ENCODE results near the gene PCSK6.
"Not testable (repeated sequence)": the region's sequence is repeated elsewhere in the genome, so short reads cannot be mapped to it uniquely, and the experiment has no call there.

Gene PCSK6

DNA sequence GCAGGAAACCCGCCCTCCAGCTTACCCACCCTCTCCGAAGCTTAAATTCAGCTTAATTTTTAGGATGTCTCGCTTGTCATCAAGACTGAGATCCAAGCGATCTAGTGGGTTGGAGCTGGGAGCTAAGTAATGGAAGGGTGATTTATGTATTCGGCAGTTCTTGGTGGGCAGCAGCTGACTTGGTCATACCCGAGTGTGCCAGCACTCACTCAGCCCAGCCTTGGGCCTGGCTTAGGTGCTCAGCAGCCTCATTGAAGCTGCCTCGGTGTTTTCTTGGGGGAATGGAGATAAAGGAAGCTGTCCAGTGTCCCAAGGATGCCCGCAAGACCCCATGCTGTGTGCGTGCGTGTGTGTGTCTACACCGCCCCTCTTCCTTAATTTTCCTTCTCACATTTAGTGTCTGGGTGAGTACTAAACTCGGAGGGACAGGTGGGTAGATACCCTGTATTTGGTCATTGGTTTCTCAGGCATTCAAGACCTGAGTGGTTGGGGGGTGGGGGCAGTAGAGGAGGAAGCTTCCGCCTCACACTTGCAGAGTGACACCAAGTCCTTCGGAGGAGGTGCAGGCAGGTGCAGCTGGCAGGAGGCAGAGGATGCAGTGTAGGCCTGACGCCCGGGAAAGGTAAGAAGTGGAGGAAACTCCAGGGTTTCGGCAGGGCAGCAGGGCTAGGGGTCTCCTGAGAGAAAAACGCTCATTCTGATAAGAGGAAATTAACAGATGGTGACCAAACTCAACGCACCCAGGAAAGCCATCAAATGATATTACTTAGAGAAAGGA, 92.8 kb downstream of the PCSK6 start:
- no peak for DNase-seq

DNA sequence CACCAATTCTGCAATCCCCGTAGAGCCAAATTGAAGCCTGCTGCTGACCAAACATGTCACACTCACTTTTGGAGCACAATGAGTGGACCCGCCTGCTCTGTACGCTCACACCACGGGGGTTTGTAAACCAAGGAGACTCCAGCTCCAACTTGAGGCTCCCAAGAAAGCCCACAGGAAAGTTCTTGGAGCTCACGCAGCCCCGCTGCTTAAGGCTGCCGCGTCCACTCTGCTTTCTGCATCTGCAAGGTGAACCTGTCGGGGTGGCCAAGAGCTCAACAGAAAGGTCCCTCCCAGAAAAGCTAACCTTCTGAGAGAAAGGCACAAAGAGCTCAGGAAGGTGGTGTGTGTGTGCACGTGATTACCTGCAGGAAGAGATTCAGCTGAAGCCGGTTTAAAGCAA, 94.9 kb downstream of the PCSK6 start:
- no peak for DNase-seq

DNA sequence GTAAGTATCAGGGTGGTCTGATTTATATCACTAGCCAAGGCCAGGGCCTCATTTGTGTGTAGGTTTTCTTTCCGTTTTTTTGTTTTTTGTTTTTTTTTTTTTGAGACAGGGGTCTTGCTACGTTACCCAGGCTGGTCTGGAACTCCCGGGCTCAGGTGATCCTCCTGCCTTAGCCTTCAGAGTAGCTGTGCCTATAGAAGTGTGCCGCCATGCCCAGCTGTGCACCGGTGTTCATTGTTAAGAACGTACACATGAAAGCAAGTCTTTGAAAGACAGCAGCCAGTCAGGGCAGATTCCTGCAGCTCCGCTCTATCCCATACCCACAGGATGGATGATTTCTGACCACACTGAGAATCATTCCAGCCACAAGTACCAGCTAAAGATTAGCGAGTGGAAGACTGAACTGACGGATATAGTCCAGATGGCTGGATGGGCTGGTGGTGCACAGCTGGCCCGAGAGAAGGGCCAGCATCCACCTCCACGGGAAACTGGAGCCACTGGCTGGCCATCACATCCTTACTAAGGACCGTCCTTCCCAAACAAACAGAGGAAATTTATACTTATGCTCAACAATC, 95.4 kb downstream of the PCSK6 start:
- no peak for DNase-seq

DNA sequence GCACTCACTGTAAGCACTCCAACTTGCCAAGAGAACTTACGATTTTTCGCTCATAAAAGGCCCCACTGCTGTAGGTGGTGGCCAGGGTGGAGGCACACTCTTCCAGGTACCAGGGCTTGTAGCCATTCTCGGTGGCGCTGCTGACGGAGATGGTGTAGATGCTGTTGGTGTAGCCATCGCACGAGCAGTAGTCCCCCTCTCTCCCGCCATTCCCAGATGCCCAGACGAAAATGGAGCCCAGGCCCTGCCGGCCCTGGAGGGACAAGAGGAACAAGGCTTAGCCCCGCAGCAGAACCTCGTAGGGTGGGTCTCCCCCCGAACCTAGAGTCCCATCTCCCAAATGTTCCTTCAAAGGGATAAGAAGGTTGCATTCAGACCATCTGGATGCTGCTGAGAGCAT, 96.3 kb downstream of the PCSK6 start:
- no peak for DNase-seq

DNA sequence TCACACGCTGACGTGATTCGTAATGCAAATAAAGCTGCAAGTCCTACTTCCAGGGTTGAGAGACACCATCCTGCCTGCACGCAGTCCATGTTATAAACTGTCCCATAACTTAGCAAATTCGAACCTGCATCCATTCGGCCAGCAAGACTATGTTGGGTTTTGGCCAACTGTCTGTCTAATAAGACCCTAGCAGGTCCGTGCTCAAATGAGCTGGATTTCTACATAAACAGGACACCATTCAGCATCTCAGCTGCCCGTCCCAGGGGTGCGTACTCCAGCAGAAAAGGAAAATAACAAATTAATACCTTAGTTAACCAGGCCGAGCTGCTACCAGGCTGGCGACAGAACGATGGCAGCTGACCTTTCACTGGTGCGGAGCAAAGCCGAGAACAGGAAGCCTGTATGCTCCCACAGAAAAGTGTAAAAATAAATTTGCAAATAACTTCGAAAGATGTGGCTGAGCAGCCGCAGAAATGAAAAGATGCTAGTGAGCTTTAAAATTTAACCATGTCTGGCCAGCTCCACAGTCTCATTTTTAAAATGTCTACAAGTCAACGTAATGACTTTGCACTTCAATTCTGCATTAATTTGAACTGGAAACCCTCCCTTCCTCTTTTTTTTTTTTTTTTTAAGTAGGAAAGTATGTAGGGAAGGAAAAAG, 97.4 kb downstream of the PCSK6 start:
- DNase-seq = no peak

DNA sequence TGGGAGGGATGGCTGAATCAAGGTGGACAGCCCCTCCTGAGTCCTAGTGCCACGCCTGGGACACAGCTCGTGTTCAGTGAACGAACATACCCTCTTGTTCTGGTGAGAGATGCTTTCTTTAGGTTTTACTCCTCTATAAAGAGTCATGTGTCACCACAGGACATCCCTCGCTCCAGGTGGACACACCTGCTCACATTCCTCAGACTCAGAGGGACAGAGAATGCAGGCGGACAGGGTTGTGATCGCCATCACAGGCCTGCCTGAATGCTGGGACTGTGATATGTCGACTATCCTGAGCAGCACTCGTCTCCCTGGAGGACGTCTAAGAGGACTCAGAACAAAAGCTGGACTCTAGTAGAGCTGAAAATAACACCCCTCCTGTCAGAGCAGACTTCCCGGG, 98.1 kb downstream of the PCSK6 start:
- DNase-seq = no peak

DNA sequence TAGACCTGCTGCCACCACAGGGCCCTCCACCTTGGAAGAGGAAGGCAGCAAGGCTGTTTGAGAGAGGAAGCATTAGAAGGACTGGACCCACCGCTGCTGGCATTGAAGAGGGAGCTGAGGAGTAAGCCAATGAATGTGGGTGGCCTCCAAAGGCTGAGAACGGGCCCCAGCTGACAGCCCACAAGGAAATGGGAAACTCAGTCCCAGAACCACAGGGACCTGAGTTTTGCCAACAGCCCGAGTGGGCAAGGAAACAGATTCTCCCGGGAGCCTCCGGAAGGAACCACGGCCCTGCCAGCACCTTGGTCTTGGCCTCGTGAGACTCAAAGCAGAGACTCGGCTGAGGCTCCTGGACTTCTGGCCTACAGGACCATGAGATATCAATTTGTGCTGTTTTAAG, 99.0 kb downstream of the PCSK6 start:
- DNase-seq = no peak

DNA sequence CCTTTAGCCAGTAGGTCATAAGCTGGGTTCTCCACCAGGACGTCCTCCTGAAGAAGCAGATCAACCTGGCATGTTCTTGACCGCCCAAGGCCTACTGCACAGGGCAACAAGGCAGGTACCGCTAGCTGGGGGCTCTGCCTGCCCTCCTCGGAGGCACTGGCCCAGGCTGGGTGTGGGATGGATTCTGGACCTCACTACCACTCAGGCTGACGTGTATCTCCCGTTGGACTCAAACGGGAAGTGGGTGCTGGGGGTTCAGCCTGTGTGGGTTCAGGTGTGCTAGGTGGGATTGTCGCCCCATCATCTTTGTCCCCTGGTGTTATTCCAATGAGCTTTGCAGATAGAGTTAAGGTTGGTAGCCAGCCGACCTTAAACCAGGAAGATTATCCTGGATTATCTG, 99.4 kb downstream of the PCSK6 start:
- no peak for DNase-seq

DNA sequence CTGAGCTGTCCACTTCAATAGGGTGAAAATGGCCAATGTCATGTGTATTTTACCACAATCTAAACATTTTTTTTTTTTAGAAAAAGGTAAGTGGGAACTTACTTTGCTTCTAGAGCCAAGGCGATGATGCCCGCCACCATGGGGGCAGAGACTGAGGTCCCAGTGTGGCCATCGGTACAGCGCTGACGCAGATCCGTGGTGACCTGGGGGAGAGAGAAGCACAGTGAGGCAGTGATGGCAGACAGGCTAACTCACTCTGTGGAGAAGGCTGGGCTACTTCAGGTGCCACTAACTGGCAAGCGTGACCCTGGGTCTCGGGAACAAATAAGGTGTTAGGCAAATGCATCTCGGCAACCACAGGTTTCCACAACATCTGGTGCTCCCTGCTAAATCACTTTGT, 100.1 kb downstream of the PCSK6 start:
- no peak for DNase-seq

DNA sequence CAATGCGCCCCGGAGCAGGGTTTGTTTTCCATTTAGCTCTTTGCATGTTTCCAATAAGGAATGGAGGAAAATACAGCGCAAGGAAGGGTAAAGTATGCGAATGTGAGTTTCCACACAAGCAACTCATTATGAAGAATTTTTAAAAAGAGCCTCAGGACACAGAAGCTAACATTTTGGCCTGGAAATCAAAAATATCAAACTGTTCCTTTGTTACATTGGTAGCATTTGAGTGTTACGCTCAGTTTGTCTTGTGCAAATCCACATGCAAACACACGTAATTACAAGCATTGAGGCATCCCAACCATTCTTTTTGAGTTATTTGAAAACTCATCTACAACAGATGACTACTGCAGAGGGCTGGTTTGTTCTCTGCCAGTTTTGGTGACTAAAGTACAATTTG, 101.5 kb downstream of the PCSK6 start:
- no peak for DNase-seq

DNA sequence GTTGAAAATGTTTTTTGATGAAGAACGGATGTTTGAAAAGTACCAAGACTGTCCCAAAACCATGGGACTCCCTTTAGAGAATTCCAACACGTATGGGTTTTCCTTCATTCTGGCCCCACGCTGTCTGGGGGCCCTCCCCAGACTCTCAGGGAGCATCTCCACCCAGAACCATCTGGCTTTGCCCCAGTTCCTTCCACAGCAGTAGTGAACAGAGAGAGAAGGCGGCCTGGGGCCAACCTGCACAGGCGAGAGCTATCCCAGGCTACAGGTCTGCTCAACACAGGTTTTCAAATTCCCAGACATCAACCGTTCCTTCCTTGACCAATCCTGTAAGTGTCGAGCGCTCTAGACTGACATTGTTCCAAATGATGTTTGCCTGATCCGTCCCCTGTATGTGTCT, 101.9 kb downstream of the PCSK6 start:
- no peak for DNase-seq

DNA sequence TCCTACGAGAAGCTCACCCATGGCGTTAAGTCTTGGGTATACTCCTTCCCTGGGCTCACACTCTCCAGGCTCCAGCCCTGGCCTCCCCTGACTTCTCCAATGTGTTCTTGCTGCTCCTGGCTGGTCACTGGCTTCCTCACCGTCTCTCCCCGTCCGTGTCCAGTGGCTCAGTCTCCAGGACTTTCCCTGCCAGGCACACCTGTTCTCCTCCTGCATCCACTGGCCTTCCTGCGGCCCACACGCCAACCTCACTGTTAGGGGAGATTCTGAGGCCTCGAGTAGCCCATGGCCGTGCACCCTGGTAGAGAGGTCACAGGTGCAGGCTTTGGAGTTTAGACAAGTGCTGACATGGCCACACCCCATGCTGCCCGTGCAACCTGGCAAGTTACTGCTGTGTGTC, 102.5 kb downstream of the PCSK6 start:
- DNase-seq = no peak

DNA sequence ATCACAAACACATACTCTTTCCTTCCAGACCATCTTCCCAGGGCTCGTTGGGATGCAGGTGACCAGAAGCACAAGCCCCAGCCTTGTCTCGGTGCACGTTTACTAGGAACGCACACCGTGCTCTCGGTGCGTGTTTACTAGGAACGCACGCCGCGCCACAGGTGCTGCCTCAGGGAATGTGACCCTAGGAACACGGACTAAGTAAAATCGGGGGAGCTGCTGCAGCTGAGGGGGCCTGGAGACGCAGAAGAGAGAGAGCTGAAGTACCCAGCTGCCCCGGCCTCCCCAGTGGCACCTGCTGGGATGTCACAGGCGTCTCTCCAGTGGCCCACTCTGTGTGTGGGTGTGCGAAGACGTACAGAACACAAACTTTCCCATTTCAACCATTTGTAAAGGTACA, 103.5 kb downstream of the PCSK6 start:
- DNase-seq = no peak

DNA sequence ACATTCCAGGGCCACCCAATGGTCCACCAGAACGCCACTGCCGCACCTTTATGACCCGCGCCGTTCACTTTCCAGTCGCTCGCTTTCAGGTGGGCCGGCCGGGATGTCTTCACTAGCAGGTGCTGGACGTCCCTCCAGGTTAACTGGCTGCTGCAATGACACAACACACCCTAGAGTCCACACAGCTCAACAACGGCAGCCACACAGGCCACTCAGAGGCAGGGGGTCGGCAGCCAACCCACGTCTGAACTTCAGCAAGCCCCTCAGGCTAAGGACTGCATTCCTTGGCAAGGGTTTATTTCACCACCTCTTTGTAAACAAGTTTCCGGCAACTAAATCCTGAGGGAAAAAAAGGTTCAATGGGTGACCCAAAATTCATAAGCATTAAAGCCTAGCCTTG, 105.2 kb downstream of the PCSK6 start:
- no peak for DNase-seq

DNA sequence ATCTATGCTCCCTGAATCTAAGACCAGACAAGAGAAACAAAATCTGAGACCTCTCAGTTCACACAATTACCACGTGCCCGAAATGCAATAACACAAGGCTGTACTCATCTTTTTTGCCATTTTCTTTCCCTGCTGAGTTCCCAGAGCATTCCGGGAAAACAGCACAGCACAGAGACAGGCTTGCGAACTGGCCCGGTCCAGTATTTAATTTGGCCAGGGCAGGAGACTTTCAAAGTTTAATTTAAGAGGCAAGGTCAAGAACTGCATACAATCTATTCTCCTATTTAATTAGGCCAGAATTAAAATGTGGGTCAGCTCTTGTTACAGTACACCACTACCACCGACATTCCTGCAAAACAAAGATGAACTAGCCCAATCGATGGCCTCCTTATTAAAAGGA, 107.0 kb downstream of the PCSK6 start:
- no peak for DNase-seq

DNA sequence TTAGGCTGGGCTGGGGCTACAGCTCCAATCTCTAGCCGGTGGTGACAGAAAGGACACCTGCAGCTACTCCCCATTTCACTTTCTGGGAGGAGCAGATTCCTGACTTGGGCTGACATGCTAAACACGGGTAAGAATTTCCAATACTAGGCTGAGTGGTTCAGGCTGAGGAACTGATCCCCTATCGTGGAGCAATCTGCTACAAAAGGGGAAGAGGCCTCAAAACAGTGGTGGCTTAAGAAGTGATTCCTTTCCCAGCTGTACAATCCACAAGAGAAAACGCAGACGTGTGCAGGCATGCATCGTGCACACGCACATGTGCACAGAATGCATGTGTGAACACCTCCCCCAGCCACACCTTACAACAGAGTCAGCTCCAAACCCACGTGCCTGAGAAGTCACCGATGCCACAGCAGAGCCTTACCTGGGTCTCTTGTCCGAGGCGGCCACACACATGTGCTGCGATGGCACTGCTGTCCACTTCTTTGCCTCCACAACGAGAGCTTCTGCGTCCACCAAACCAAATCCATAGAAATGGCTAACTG, 107.8 kb downstream of the PCSK6 start:
- no peak for DNase-seq

DNA sequence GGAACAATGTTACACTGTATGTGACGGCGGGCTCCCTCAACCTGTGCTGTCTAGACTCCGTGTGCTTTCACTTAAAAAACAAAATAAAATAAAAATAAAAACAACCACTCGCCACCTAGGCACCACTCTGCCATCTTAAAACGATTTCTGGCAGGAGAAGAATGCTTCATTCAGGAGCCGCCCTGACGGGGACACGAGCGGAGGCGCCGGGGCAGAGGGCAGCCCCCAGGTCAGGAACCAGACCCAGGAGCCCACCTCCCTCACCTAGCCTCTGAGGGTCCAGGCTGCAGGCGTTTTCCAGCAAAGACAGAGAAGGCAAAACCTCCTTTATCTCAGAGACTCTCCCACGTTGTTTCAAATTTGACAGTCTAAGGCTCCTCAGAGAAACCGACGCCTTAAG, 109.4 kb downstream of the PCSK6 start:
- DNase-seq = no peak

DNA sequence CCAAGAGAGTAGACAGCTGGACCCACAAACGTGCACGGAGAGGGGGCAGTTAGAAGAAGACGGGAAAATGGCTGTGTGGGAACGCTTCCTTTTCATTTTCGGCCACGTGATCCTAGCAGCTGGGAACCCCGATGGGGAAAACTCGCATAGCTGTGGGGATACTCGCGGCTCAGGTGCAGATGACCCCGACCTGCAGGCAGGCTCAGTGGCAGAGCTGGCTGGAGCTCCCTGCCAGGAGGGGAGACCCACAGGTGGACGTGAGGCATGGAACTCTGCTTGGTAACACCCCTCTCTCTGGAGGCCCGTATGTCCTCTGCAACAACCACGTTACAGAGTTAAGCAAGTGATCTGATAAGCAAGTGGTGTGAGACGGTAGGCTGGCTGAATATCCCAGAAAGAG, 109.9 kb downstream of the PCSK6 start:
- DNase-seq = no peak

DNA sequence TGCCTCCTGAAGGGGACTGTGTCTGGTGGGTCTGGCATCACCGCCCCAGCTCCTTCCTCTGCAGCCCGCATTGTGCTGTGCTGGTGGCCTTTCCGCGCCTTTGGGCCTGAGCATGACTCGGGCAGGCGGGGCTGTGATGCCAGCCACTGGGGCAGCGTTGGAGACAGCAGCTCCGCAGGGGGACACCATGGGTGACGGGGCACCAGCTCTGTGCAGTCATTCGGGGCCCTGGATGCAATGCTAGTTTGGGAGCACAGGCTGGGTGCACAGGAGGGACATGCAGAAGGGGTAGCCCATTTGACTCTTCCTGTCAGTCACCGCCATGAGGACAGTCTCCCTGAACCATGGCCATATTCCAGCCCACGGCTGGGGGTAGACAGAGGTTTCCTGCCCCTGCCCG, 110.6 kb downstream of the PCSK6 start:
- DNase-seq = no peak

DNA sequence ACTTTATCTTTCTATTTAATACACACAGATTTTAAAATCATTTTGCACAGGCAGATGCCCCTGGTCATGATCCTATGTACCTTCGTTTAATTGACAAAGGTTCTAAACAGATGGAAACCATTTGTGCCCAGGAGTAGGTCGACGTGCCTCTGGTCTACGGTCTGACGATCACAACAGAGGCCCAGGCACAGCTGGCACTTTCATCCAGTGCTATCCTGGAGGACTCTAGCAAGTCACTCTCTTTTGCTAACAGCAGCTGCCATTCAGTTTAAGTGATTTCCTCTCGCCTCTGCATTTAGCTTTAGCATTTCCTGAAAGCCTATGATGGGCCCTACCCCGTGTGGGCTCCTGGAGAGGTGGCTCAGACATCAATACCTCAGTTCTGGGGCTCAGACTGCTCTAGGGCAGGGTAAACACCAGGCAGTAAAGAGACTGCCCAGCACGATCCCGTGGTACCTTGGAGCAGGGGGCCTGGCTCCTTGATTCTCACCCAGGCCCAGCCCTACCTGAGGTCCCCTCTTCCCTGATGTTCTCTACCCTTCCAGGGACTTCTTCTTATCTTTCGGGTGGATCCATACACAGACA, 111.2 kb downstream of the PCSK6 start:
- no peak for DNase-seq

DNA sequence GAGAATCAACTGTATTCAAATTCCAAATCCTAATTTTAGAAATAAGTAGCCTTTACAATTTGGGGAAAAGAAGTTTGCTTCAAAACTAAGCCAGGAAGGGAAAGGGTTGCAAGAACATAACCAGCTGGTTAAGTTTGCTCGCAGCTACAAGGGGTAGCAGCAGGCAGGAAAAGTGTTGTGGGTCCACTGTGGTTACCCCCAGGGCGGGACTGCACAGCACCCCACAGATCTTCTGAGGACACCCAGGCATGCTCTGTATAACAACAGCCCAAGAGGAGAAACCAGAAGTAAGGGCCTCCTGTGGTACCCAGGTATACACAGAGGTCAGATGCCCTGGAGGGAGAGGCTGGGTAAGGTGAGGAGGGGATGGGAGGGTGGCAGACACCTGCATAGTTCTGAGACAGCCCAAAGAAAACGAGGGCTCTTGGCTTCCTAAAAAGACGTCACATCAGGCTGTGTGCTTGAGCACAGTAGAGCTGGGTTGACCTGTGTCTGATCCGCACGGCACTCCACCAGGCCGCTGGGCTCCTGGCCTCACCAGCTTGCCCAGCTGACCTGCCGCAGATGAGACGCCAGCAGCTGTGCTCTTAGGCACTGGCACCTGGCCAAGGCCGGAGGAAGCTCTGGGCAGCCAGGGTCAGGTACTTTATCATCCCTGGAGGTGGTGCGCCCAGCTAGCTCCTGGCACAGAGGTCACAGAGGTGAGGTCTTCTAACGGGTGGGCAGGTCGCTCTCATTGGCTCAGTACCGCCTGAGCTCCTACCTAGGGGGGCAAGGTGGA, 112.7 kb downstream of the PCSK6 start:
- no peak for DNase-seq

DNA sequence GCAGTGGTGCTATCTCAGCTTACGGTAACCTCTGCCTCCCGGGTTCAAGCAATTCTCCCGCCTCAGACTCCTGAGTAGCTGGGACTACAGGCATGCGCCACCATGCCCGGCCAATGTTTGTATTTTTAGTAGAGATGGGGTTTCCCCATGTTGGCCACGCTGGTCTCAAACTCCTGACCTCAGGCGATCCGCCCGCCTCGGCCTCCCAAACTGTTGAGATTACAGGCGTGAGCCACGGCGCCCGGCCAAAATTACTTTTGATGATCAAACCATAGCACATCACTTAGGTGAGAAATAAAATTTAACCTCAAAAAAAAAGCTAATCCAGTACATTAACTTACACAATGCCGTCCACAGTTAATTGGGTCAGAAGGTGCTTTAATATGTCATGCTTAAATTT, 114.5 kb downstream of the PCSK6 start:
- DNase-seq = not testable (repeated sequence)

DNA sequence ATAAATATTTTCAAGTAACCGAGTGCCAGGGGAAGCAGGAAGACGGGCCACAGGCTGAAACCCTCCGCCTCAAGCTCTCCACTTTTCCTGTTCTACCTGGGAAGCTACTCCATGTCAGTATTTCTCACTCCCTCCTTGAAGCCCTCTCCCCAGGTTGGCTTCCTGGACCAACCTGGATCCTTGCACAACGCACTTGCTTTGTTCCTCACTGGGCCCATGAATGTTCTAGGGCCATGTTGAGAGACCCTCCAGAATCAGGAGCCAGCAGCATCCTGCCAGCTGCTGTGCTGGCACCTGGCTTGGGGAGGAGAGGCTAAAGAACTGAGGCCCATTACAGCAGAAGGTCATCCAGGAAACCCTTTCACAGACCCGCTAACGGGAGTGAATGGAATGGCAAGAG, 115.2 kb downstream of the PCSK6 start:
- DNase-seq = no peak
